GM18502 (cell line): ENCODE results near the gene FASTK.

Experiments
- ATAC-seq: cut with Tn5 transposase; IDR thresholded peaks from one replicate; pipeline ENCODE4 v1.9.1; 2021; ENCODE audit warnings: mild to moderate bottlenecking; ENCODE audit not compliant: unreplicated experiment, poor library complexity

The FASTK gene

DNA sequence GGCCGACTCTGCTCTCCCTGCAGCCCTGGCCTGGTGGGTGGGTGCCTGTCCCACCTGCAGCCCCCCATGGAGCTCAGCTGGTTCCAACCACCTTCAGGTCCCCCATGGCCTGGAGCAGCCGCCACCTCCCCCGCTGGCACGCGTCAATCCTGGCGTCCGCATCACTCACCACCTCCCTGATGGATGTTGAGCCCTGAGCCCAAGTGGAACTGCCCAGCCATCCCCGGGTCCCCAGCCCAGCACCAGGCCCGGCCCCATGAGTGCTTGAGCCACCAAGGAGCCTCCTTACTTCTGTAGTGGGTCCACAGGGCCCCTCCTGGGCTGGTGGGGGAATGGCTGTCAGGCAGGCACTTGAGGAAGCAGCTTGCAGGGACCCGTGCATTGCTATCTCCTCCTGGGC, 20.3 kb upstream of the FASTK start:
- ATAC-seq: no peak

DNA sequence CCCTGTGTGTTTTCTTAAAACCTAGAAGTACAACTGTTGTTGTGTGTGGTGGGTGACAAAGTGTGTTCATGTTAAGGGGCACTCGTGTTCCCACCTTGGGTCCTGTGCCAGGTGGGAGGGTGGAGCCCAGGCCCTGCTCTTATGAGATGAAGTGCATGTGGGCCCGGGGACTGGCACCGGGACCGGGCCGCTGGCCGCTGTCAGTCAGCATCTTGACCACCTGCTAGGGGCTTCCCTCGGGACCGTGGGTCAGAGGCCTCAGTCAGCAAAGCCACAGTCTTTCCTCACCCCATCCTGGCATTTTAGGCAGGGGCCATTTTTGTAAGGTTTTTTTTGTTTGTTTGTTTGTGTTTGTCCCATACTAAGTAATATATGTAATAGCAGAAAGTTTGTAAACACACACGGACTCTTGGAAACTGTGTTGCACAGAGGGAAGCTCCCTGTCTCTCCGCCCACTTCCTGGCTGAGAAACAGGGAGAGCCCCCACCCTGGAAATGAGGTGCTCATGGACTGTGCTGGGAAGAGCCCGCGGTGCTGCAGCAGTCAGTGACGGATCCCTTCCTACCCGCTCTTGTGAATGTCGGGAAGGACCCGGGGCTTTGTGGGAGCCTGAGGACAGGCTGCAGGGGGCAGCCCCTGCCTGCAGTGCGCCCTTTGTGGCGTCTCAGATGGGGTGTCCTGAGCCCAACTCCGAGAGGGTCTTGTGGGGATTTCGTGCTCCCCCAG, 19.0 kb upstream of the FASTK start:
- ATAC-seq: no peak

DNA sequence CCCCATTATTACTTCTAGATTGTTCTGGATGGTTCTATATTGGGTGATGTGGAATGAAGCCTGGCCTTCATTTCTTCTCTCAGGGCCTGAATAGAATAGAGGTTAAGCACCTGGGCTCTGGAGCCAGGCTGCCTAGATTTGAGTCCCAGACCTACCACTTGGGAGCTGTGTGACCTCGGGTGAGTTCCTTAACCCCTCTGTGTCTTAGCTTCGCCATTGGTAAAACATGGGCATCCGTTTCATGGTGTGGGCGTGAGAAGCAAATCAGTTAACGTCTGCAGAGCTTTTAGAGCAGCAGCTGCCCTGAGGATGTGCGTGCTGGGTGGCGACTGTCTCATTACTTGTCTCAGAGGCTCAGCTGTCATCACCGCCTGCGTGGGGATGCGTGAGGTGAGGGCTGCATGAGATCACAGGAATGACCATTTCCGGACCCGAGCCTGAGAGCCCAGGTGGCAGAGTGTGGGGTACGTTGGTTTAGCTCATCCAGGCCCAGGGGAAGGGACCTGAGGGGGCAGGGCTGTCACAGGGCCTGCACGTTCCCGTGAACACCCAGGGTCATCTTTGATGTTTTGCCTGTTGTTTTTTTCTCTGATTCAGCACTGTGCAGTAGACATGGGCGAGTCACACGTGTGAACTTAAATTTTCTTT, 15.3 kb upstream of the FASTK start:
- no peak for ATAC-seq

DNA sequence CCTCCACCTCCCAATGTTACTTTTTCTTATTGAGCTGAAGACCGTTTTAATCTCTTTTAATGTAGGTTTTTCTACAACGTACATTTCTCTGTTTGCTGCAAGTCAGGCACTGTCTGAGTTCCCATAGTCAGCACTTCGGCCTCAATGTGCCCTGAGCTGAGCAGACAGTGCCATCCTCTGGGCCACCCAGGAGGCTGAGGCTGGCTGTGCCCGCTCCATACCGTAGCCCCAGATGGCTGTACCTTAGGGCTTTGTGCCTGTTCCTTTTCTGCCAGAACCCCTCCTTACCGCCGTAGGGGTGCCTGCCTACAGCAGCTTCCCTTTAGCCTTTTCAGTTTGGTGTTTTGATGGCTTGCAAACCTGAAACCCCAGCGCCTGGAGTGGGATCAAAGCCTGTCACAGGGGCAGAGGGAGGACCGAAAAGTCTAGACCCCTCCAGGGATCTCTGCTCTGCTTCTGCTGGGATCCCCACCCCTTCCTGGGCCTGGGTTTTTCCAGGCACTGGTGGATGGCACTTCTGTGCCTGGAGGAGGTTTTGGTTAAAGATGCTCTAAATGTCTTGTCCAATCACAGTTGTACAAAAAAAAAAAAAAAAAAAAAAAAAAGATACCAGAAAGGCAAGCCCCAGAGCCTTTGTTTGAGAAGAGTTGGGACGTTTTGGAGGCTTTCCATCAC, 14.7 kb upstream of the FASTK start:
- no peak for ATAC-seq

DNA sequence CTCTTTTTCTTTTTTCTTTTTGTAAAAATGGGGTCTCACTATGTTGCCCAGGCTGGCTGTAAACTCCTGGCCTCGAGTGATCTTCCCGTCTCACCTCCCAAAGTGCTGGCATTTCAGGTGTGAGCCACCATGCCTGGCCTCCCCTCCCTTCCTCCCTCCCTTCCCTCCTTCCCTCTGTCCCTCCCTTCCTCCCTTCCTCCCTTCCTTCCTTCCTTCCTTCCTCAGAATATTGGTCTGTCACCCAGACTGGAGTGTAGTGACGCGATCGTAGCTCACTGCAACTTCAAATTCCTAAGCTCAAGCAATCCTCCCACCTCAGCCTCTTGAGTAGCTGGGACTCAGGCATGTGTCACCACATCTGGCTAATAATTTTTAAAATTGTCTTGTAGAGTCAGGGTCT, 14.1 kb upstream of the FASTK start:
- no peak for ATAC-seq

DNA sequence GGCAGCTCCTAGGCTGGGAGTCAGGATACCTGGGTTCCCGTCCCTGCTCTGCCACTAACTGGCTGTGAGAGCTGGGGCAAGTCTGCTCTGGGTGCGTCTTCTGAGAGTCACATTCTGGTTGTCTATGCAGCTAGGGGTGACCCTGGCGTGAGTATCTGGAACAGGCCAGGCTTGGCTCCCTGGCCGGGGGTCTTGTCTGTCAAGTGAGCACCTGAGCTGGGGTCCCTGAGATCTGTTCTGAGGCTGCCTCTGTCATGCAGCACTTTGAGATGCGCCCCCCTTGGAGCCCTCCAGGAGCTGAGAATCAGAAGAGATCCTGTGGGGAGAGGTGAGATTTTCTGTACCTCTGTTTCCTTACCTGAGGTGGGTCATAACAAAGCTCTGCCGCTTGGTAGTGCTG, 13.1 kb upstream of the FASTK start:
- no peak for ATAC-seq

DNA sequence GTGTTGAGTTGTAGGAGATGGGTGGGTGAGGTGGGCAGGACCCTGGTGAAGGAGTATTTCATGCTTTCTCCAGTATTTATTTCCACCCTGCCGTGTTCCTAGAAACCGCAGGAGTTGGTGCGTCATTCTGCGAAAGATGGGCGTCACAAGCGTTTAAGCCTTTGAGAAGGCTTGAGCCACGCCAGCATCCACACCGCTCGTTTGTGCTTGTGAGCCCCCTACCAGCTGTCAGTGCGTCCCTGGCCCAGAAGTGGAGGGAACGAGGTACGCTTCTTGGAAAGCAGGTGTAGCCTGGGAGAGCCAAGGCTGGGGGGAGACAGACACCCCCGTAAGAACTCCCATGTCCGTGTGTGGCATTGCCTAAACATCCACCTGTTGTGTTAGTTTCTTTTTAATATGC, 11.4 kb upstream of the FASTK start:
- ATAC-seq: no peak

DNA sequence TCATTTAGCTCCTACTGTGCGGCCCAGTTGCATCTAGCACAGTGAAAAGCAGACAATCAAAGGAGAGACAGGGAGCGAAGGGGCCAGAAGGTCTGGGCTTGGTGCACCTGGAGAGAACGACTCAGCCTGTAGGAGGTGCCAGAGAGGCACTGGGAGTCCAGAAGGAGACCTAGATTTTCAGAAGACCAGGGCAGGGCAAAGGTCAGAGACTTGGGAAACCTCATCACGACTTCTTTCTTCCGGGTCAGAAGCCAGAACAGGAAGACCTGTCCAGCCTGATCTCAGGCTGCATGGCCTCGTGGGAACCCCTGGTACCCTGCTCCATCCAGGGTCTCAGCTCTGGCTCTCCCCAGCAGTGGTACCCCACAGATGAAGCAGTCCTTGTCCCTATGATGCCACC, 10.8 kb upstream of the FASTK start:
- no peak for ATAC-seq

DNA sequence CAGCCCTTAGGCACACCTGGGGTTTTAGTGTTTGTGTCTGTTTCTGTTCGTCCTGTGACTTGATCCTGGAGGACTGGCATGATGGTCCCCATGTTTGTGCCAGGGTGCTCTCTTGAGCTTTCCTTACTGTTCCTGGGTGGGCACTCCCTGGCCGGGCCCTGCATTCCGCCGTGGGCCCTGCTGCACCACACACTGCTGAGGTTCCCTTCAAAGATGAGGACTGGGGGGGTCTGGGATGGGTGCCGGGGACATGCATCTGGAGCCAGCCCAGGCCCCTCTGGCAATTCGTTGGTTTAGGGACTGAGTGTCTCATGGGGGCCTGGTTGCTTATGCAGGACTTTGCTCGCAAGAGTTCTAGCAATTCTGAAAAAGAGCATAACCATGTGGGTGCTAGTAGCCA, 10.4 kb upstream of the FASTK start:
- ATAC-seq: no peak

DNA sequence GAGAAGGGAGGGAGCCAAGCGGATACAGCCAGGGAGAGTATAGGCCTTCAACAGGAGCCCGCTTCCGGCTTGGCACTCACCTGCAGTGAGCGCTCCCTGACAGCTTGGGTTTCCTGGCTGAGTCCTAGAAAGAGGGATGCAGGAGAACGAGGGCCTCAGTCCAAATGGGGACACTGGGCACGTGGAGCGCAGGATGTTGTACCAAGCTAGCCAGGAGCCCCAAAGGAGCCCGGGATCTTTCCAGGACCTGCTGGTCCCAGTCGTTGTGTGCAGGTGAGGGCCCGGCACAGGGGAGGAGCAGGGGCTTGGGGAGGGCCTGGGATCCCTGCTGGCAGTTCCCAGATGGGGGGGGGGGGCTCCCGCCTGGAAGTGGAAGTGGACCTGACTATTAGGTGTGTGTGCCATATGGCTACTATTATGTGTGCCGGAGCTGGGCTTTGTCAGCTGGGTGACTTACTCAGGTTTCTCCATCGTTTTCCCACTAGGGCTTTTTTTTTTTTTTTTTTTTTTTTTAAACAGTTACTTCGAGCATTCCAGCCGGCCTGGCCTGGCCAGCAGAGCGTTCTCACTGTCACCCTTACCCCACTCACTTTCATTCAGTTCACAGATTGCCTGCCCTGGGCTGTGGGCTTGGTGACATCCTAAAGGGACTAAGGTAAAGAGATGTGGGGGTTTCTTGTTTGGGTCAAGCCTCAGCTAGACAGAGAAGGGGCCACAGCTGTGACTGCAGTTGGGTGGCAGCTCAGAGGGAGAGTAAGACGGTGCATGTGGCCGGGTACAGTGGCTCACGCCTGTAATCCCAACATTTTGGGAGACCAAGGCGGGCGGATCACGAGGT, 9.5 kb upstream of the FASTK start:
- no peak for ATAC-seq

DNA sequence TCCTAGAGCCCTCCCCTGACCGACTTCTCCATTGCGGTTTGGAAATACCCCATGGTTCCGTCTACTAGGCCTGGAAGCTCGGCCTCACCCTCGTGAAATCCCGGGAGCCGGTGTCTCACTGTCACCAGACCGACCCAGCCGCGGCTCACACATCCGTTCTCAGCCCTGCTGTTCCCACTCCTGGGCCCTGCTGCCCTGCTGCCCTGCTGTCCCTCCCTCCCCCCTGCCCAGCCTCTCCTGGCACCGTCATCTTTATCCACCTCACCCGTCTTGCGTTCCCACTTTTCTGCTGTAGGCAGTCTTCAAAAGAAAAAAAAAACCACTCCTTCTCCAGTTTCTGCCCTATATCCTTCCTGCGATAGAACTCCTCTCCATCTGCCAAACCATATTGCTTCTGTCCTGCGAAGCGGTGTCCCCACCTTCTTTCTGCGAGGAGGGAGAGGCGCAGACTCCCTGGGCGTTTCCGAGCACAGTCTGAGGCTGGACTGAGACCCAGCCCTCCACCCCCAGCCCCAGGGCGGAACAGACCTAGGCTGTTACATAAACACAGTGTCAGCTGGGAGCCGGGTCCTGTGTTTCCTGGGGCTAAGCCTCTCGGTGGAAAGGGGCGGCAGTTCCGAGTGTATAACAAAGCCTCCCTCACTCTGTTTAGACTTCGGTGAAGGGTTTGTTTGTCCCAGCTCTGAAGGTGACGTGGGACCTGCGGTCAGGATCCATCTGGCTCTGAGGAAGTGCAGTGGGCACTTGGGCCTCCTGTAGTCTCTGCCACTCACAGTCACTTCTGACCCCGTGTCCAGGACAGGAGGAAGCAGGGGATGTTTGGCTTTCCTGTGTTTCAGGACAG, 8.5 kb upstream of the FASTK start:
- ATAC-seq: no peak

DNA sequence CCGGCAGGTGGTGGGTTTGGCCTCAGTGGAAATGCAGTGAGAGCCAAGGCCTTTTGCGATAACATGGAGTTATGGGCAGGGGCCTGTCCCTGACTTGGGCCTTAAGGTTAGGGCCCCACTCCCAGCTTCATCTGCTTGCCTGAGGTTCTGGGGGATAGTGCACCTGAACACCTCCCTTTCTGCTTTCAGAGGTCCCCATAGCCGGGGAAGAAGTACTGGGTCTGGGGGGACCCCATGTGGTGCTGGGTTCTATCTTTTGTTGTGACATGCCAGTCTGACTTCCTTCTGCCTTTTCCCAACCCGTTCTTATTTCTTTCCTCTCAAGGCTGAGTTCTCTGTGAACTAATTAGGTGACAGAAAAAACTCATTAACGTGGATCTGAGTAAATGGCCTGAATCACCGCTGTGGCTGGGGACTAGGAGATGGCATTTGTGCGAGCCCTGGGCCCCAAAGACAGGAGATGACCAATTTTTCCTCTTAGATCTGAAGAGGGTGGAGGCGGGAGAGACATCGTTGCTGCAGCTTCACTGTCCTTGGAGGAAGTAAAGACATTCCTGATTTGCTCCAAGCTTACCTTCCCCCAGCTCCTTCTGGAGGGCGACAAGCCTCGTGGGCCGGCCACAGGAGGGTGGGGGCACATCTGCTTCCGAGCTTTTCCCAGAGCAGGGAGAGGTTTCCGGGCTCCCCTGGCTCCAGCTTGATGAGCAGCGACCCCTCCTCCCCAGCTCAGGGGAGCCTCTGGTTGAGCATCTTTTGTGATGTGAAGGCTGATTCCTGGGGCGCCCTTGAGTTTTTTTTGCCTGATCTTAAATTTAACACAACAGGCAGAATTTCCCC, 7.6 kb upstream of the FASTK start:
- ATAC-seq: no peak

DNA sequence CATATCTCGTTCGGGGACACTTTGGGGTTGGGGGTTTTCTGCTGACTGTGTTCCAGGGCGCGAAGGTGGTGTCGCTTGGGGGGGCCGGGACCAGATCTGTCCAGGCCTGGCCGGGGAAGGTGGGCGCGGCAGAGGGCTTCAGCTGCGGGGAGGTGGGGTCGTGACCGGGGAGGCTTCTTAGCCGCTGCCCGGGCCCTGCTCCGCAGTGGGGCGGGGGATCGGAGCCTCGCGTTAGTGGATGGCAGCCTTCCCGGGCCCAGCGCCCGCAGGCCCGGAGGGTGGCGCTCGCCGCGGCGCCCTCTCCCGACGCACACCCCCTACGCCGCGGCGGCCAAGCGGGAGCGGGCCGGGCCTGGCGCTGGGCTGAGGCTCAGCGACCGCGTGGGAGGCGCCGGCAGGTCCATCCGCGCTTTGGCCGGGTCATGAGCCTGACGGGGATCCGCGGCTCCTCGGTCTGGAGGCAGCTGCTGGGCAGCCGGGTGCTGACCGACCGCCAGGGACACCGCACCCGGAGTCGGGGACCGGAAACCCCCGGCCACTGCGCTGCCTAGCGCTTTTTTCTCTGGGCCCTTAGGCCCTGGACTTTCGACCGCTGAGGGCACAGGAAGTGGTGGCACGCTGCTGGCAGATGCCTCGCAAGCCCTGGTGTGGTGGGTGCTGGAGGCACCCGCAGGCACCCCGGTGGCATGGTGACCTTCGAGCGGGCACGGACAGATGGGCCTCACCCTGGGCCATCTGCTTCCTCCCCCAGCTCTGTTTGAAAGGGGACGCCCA, 6.8 kb upstream of the FASTK start:
- no peak for ATAC-seq

DNA sequence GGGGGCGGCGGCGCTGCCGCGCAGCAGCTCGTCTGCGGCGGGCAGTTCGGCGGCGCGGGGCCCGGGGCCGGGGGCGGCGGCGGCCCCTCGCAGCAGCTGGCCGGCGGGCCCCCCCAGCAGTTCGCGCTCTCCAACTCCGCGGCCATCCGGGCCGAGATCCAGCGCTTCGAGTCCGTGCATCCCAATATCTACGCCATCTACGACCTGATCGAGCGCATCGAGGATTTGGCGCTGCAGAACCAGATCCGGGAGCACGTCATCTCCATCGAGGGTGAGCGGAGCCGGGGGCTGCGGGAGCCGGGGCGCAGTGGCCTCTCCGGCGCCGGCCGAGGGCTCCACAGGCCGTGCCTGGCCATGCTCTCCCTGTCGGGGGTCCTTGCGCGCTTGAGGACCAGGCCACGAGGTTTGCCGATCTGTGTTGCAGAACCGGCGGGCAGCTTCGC, 6.2 kb upstream of the FASTK start:
- ATAC-seq: no peak

DNA sequence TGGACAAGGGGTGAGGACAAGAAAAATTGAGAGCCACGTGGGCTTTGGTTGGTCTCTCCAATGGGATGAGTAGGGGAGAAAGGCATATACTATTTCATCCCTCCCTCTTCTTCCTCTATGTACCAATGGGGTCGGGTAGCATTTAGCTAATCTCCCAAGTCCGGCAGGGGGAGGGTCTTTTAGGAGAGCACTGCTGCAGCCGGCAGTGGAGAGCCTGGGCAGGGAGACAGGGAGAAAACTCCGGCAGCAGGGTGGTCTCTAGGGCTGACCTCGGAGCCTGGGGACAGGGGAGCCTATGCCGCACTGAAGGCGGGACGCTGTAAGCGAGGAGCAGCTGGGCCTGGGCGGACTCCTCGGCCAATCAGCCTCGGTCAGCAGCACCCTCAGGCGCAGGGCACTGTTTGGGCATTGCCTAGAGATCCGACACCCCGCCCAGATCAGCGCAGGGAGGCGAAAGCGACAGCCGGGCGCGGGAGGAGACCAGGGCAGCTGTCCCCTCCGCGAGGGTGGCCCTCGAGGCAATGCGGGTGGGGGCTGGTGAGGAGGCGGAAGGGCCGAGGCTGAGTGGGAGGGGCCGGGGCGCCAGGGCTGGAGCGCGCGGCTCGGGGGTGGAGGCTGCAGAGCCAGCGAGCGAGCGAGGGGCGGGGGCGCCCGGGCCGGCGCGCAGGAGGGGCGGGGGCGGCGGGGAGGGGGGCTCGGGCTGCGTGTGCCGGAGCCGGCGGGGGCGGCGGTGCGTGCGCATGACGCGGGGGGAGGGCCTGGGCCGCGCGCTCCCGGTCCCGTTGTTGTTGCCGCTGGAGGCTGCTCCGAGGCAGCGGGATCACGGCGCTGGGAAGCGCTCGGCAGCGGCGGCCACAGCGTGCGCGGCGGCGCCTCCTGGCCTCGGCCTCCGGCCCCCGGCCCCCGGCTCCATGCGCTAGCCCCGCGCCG, 5.3 kb upstream of the FASTK start, which contains the start of gene AGAP3:
Gene AGAP3 (plus strand): TSS at position 785 of the 930 bp plus-strand sequence. CDS start 267 bp downstream, outside the sequence.
- peak; percentile 44 for ATAC-seq

DNA sequence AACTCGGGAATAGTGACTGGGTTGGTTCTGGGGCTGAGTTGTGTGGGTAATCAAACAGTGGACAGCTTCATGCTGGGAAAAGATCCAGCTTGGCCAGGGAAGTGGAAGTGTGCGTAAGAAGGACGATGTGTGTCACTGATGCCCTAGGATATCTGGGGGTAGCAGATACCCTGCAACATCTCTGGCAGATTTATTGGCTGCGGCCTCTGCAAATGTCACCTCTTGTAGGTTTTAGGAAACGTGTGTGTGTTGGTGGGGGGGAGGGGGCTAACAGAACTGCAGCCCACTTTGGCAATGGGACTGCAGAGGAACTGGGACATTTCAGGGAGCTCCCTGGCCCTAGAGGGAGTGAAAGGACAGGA, 4.7 kb upstream of the FASTK start:
- no peak for ATAC-seq

DNA sequence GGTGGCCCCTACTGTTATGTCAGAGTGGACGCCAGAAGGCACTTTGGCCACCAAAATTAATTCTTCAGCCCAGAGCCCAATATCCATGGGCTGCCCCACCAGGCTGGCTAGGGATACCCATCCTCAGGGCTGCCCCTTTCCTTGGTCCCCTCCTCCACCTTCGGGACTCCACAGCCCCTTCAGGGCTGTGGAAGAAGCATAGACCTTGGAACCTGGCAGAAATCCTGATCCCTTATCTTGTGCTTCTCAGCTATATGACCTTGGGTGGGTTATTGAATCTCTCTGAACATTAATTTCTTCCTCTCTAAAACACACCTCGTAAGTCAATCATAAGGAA, 3.2 kb upstream of the FASTK start:
- ATAC-seq: no peak
